Adrenal gland (tissue), 5 donors: ENCODE data around the gene BAG1.
A peak's percentile ranks its signal among the peaks of the same experiment; 100 is the strongest.

Experiments used
- POLR2A ChIP-seq, 2 donors: fragments of 450-650 bp; IDR thresholded peaks; one replicate each; pipeline ENCODE4 v1.6.1; 2017; ENCODE audit warnings: antibody characterized with exemption in 2 of 2, mild to moderate bottlenecking in 2 of 2, moderate library complexity in 1 of 2
- TF ChIP-seq, protein P1 (sequence below), 6 experiments: fragments of 450-650 bp in 4 of 6; fragments of 200-600 bp in 2 of 6; sonication (generic) in 1 of 6; IDR thresholded peaks; 1 replicate in 5 of 6; 2 replicates in 1 of 6; pipeline versions ENCODE4 v1.5.1 to v1.8.0; 2016 to 2021; ENCODE audit warnings: antibody characterized with exemption in 6 of 6, mild to moderate bottlenecking in 2 of 6, moderate library complexity in 1 of 6
- donor health status: DM: no; HTN: no; CAD: no.

DNA sequence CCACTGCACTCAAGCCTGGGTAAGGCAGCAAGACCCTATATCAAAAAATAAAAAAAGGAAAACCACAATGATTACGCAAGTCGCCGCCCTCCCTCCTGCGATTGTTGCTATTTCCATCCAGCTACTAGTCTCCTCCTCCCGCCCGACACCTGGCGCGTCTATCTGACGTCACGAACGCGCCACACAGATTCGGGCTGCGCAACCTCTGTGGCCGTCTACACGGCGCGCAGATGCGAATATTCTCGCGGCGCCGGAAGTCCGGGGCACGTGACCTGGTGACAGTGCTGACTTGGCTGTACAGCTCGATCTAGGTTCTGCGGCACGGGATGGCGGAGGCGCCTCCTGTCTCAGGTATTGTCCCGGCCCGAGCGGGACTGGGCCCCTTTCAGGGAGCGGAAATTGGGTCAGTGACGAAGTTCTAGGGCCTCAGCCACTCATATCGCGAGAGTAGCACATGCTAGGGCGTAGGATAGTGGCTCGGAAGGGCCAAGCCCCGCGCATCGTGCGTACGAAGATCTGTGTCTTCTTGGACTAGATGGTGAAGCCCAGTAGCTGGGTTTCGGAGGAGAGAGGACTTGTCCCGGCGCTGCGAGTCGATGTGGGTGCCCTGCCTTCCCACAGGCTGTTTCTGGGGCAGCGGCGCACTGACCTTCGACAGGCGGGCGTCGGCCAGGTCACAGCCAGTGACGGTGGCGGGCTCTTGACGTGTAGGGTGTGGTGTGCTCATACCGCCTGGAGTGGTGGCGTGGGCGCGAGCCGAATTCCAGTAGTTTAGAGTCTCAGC, 25.9 kb upstream of the BAG1 start, which contains the start of gene NFX1:
- TF ChIP-seq, protein P1, sequence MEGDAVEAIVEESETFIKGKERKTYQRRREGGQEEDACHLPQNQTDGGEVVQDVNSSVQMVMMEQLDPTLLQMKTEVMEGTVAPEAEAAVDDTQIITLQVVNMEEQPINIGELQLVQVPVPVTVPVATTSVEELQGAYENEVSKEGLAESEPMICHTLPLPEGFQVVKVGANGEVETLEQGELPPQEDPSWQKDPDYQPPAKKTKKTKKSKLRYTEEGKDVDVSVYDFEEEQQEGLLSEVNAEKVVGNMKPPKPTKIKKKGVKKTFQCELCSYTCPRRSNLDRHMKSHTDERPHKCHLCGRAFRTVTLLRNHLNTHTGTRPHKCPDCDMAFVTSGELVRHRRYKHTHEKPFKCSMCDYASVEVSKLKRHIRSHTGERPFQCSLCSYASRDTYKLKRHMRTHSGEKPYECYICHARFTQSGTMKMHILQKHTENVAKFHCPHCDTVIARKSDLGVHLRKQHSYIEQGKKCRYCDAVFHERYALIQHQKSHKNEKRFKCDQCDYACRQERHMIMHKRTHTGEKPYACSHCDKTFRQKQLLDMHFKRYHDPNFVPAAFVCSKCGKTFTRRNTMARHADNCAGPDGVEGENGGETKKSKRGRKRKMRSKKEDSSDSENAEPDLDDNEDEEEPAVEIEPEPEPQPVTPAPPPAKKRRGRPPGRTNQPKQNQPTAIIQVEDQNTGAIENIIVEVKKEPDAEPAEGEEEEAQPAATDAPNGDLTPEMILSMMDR (IDR thresholded peaks at IDR 0.05), result no peak
- TF ChIP-seq POLR2A (IDR thresholded peaks at IDR 0.05), result peak; percentile 86 to 97
